A549 (cell line): ENCODE measurements around the gene PGPEP1. TPM values are rescaled to one million over a fixed set of nuclear protein-coding genes. Genes with fewer than 3 reads are reported as not detected.

Experiments used
- ATAC-seq, 2 experiments: fragments of 200-7000 bp in 1 of 2; fragments of >200 bp in 1 of 2; cut with Nextera tagmentation in 1 of 2; cut with Tn5 transposase in 1 of 2; 3 replicates each; pipeline versions ENCODE4 v1.8.0 to v1.9.1; 2018 to 2020; ENCODE audit warnings: mild to moderate bottlenecking in 1 of 2, moderate library complexity in 1 of 2
- CTCF ChIA-PET: fragments of 300-600 bp; sonication (Branson Sonifier 250); formaldehyde crosslinking; extraction: SDS; loops from one replicate; lab custom pipeline; 2021; ENCODE audit warnings: antibody characterized with exemption, inconsistent platforms; lab: Yijun Ruan, JAX
- POLR2A ChIA-PET: fragments of 350-600 bp; formaldehyde crosslinking; extraction: SDS; loops from one replicate; lab custom pipeline; 2021; ENCODE audit warnings: antibody characterized with exemption, inconsistent platforms; lab: Yijun Ruan, JAX
- DNase-seq, 2 experiments: peaks; one replicate each; pipeline versions ENCODE4 v3.0.0 to v3.0.0-alpha.2; 2011 to 2016; ENCODE audit warnings: low read depth in 1 of 2, low spot score in 1 of 2
- FAIRE-seq: peaks from 2 replicates; lab custom pipeline; 2011; peaks lifted over from hg19 to GRCh38; lab: Jason Lieb, UNC
- H3K27ac ChIP-seq, 2 experiments: fragments of >200 bp; sonication (Bioruptor Twin); formaldehyde crosslinking; 3 replicates each; pipeline ENCODE4 v1.5.1; 2016 to 2017
- H3K4me1 ChIP-seq: fragments of >200 bp; sonication (Bioruptor Twin); formaldehyde crosslinking; 3 replicates; pipeline ENCODE4 v1.6.1; 2016
- H3K4me2 ChIP-seq: fragments of >200 bp; sonication (Bioruptor Twin); formaldehyde crosslinking; 3 replicates; pipeline ENCODE4 v1.6.1; 2016
- H3K4me3 ChIP-seq: fragments of >200 bp; sonication (Bioruptor Twin); formaldehyde crosslinking; 3 replicates; pipeline ENCODE4 v1.5.1; 2016
- H3K9me3 ChIP-seq: fragments of >200 bp; sonication (Bioruptor Twin); formaldehyde crosslinking; 3 replicates; pipeline ENCODE4 v1.6.1; 2016
- BCL3 ChIP-seq: fragments of >200 bp; sonication (Bioruptor Twin); formaldehyde crosslinking; IDR thresholded peaks from 3 replicates; pipeline ENCODE4 v1.6.1; 2016
- CBX2 ChIP-seq: fragments of 200-600 bp; sonication (generic); IDR thresholded peaks from 2 replicates; pipeline ENCODE4 v1.6.1; 2016; ENCODE audit warnings: low read depth, mild to moderate bottlenecking, borderline replicate concordance
- CHD4 ChIP-seq: fragments of 200-600 bp; sonication (generic); IDR thresholded peaks from 2 replicates; pipeline ENCODE4 v1.6.1; 2016; ENCODE audit warnings: antibody characterized with exemption, mild to moderate bottlenecking, borderline replicate concordance
- E2F6 ChIP-seq: IDR thresholded peaks from 2 replicates; pipeline ENCODE4 v1.6.1; 2012; ENCODE audit warnings: low read depth, borderline replicate concordance
- EHMT2 ChIP-seq: fragments of 200-600 bp; sonication (generic); IDR thresholded peaks from 2 replicates; pipeline ENCODE4 v1.6.1; 2016; ENCODE audit warnings: antibody characterized with exemption, low read depth, mild to moderate bottlenecking, moderate library complexity
- FOXS1 ChIP-seq: fragments of 250-450 bp; sonication (Bioruptor Pico); IDR thresholded peaks from 2 replicates; pipeline ENCODE4 v1.5.0; 2020; ENCODE audit warnings: mild to moderate bottlenecking, moderate library complexity
- HES2 ChIP-seq: fragments of >200 bp; sonication (Bioruptor Twin); formaldehyde crosslinking; IDR thresholded peaks from 2 replicates; pipeline ENCODE4 v1.6.1; 2016
- HOXA7 ChIP-seq: fragments of 250-450 bp; sonication (Bioruptor Pico); IDR thresholded peaks from 2 replicates; pipeline ENCODE4 v1.5.0; 2020; ENCODE audit warnings: mild to moderate bottlenecking, moderate library complexity
- JUN ChIP-seq, 2 experiments: fragments of >200 bp; sonication (Bioruptor Twin); formaldehyde crosslinking; IDR thresholded peaks; 2 replicates in 1 of 2; 3 replicates in 1 of 2; pipeline ENCODE4 v1.6.1; 2016 to 2017
- KDM1A ChIP-seq: fragments of 200-600 bp; sonication (generic); IDR thresholded peaks from 2 replicates; pipeline ENCODE4 v1.6.1; 2016; ENCODE audit warnings: low read depth, mild to moderate bottlenecking
- MAZ ChIP-seq: fragments of 150-350 bp; IDR thresholded peaks from 2 replicates; pipeline ENCODE4 v1.6.1; 2014; ENCODE audit warnings: antibody characterized with exemption, low read depth, low read length, borderline replicate concordance
- NFE2L2 ChIP-seq: fragments of 150-350 bp; conservative IDR thresholded peaks from 2 replicates; pipeline ENCODE4 v1.6.1; 2014; ENCODE audit warnings: low read length
- NR3C1 ChIP-seq: fragments of >200 bp; sonication (Bioruptor Twin); formaldehyde crosslinking; IDR thresholded peaks from 3 replicates; pipeline ENCODE4 v1.6.1; 2017
- PHF8 ChIP-seq: fragments of 200-600 bp; sonication (generic); IDR thresholded peaks from 2 replicates; pipeline ENCODE4 v1.6.1; 2016; ENCODE audit warnings: low read depth, mild to moderate bottlenecking, antibody characterized with exemption, moderate library complexity, borderline replicate concordance
- POLR2AphosphoS2 ChIP-seq: conservative IDR thresholded peaks from 2 replicates; pipeline ENCODE4 v1.6.1; 2012; ENCODE audit warnings: low read length, improper control_type of control experiment, inconsistent platforms
- RARB ChIP-seq: fragments of 250-450 bp; sonication (Bioruptor Pico); IDR thresholded peaks from 2 replicates; pipeline ENCODE4 v1.8.0; 2021; ENCODE audit warnings: mild to moderate bottlenecking, moderate library complexity
- REST ChIP-seq: fragments of 200-600 bp; sonication (generic); IDR thresholded peaks from 2 replicates; pipeline ENCODE4 v1.6.1; 2016; ENCODE audit warnings: antibody characterized with exemption, mild to moderate bottlenecking, moderate library complexity
- ZFP36 ChIP-seq: fragments of 450-650 bp; IDR thresholded peaks from 2 replicates; pipeline ENCODE4 v1.6.1; 2014; ENCODE audit warnings: borderline replicate concordance; ENCODE audit not compliant: partially characterized antibody
- WGBS: methylation state at CpG from one replicate; pipeline ENCODE4 v1.1.6; 2017; ENCODE audit errors: missing lambda C conversion rate; 5-methylcytosine and 5-hydroxymethylcytosine counted together
- polyA plus RNA-seq, 4 experiments: library from polyadenylated mRNA; depleted of rRNA in 3 of 4; stranded (reverse); fragments of >200 nt; fragmentation: RNase III in 1 of 4; extraction: RNeasy Plus Mini Kit Qiagen cat#74134 plus additional on column Dnase treatment in 1 of 4; gene quantifications; 2 replicates in 3 of 4; 3 replicates in 1 of 4; pipeline ENCODE4 v1.2.3, GENCODE V29; 2011 to 2017

PGPEP1 gene
- polyA plus RNA-seq, 2 of the 4 experiments (the other 2 are of a cell fraction): 5.3 to 7.1 TPM

DNA sequence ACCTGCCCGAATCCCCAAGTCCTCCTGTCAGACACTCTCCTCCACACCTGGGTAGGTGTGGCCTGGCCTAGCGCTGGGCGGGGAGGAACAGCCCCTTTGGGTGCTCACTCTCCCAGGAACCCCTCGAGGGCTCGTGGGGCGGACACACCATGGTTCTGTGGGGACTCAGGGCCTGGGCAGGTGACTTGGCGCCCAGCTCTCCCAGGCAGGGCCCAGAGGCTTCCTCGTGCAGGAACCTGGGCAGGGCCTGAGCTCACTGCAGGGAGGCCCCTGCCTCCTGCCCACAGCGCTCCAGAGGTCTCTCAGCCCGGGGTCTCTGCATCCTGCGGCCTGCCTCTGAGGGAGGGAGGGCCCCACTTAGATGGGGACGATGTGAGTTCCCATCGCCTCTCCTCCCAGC is 29.4 kb upstream of the PGPEP1 start (continued):
- TF ChIP-seq ZFP36 (no peak), JUN (IDR thresholded peaks at IDR 0.05) (no peak)

DNA sequence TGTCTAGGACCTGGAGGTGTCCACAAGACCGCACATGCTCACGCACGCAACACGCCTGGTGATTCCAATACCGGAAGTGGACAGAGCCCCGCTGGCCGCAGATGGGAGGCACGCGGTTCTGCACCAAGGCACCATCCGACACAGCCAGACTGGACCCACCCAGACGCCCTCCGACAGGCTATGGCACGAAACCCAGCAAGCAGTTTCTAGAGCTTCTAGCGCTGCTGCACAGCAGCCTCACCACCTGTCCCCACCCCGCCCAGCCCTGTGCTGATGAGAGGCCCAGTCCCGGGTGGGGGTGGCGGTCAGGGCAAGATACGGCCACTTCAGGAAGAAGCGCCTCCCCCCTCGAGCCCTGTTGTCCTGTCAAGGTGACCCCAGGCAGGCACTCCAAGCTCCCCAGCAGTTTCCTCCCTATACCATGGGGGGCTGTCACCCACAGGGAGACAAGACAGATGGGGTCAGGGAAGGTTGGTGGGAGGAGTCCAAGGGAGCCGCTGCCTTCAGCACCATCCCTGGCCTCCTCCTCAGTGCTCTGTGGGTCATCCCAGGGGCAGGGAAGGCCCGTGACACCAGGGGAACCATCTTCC is 28.8 kb upstream of the PGPEP1 start:
- no peak for FAIRE-seq
- WGBS: 100% methylated on average over 5 of the region's 22 CpGs
- H3K4me3 ChIP-seq: no peak overlapping the region
- ChIA-PET CTCF (interaction anchor here (0.6 to 5.4 kb wide), 5 partner anchors 9 to 60 kb away, joined by 3 to 27 read pairs (median 9); partner anchors contain the start of gene LSM4), POLR2A (interaction anchor here (1.1 to 2.6 kb wide), 3 partner anchors 19 to 30 kb away, joined by 3 to 9 read pairs (median 7); partner anchors contain the start of gene JUND)
- ATAC-seq: no peak
- no peaks in the 10 kb centered on the region for H3K9me3 ChIP-seq
- TF ChIP-seq NFE2L2 (no peak), CHD4 (no peak), MAZ (no peak), KDM1A (no peak), REST (no peak), E2F6 (no peak), FOXS1 (CRISPR knock-in tag) (no peak), HES2 (no peak), RARB (CRISPR knock-in tag) (no peak), ZFP36 (no peak)
- peaks cover 7% of the 10 kb centered on the region; the same call in 1 of the 3 replicates for H3K4me1 ChIP-seq
- H3K4me2 ChIP-seq: no peak overlapping the region
- DNase-seq: no peak
- H3K27ac ChIP-seq: no peak overlapping the region; a peak in 1 of 6 replicates

GRCh38 chr19:18312092-18312534 is 28.3 kb upstream of the PGPEP1 start:
- Histone ChIP-seq H3K9me3 (no peaks in the 10 kb centered on the region), H3K4me2 (no peak overlapping the region), H3K27ac (no peak overlapping the region; a peak in 1 of 6 replicates), H3K4me3 (no peak overlapping the region), H3K4me1 (peaks cover 7% of the 10 kb centered on the region; the same call in 1 of the 3 replicates)
- CTCF ChIA-PET: interaction anchor here (1.3 to 5.4 kb wide), 5 partner anchors 9 to 60 kb away, joined by 3 to 27 read pairs (median 9); partner anchors contain the start of gene LSM4
- POLR2A ChIA-PET: interaction anchor here (1.1 to 2.6 kb wide), 2 partner anchors 20 to 30 kb away, joined by 3 to 9 read pairs; partner anchors contain the start of gene JUND
- FAIRE-seq: no peak
- 91% methylated on average over 4 of the region's 11 CpGs for WGBS
- ATAC-seq: no peak
- no peak for DNase-seq
- TF ChIP-seq KDM1A: no peak

DNA sequence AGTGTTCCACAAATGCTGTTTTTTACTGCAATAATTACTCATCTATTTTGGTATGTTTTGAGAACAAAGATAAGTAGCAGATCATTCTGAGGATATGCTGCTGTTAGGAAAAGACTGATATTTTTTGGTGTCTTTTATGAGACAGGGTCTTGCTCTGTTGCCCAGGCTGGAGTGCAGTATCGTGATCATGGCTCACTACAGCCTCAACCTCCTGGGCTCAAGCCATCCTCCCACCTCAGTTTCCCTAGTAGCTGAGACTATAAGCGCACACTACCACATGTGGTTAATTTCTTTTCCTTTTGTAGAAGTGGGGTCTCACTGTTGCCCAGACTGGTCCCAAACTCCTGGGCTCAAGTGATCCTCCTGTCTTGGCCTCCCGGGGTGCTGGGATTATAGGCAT is 27.0 kb upstream of the PGPEP1 start:
- ATAC-seq: no peak
- CTCF ChIA-PET: interaction anchor here (1.8 to 5.4 kb wide), 3 partner anchors 11 to 34 kb away, joined by 8 to 27 read pairs (median 9); no protein-coding TSS in a partner anchor
- H3K9me3 ChIP-seq: no peaks in the 10 kb centered on the region
- 100% methylated on average over 3 of the region's 3 CpGs for WGBS
- TF ChIP-seq BCL3 (no peak), HOXA7 (CRISPR knock-in tag) (no peak), EHMT2 (no peak), PHF8 (no peak), NR3C1 (no peak), POLR2AphosphoS2 (no peak), CBX2 (no peak)
- DNase-seq: no peak
- H3K27ac ChIP-seq: no peak overlapping the region
- H3K4me3 ChIP-seq: no peak overlapping the region
- H3K4me2 ChIP-seq: no peak overlapping the region
- POLR2A ChIA-PET: interaction anchor here (0.9 to 2.6 kb wide), 2 partner anchors 10 to 32 kb away, joined by 3 to 9 read pairs; partner anchors contain the start of genes JUND and LSM4
- FAIRE-seq: no peak
- H3K4me1 ChIP-seq: peaks cover 10% of the 10 kb centered on the region; the same call in 1 of the 3 replicates
